Upper lobe of left lung (tissue), 4 donors: ENCODE data around the gene BET1L.
"Not testable (repeated sequence)": the region's sequence is repeated elsewhere in the genome, so short reads cannot be mapped to it uniquely, and the experiment has no call there.

ENCODE experiments used
- POLR2AphosphoS5 ChIP-seq, 2 donors: sonication (generic); formaldehyde crosslinking; IDR thresholded peaks; one replicate each; pipeline ENCODE4 v1.5.1; 2017; ENCODE audit warnings: antibody characterized with exemption in 2 of 2
- TF ChIP-seq, protein P1 (sequence below), 6 experiments: fragments of 450-650 bp in 4 of 6; fragments of 200-600 bp in 2 of 6; sonication (generic) in 2 of 6; IDR thresholded peaks; one replicate each; pipeline ENCODE4 v1.5.1; 2016 to 2019; ENCODE audit warnings: antibody characterized with exemption in 6 of 6

GRCh38 chr11:238346-238745 lies 31.1 kb upstream of the BET1L start:
- TF ChIP-seq POLR2AphosphoS5 (IDR thresholded peaks at IDR 0.05) = not testable (repeated sequence)
- TF ChIP-seq, protein P1, sequence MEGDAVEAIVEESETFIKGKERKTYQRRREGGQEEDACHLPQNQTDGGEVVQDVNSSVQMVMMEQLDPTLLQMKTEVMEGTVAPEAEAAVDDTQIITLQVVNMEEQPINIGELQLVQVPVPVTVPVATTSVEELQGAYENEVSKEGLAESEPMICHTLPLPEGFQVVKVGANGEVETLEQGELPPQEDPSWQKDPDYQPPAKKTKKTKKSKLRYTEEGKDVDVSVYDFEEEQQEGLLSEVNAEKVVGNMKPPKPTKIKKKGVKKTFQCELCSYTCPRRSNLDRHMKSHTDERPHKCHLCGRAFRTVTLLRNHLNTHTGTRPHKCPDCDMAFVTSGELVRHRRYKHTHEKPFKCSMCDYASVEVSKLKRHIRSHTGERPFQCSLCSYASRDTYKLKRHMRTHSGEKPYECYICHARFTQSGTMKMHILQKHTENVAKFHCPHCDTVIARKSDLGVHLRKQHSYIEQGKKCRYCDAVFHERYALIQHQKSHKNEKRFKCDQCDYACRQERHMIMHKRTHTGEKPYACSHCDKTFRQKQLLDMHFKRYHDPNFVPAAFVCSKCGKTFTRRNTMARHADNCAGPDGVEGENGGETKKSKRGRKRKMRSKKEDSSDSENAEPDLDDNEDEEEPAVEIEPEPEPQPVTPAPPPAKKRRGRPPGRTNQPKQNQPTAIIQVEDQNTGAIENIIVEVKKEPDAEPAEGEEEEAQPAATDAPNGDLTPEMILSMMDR (IDR thresholded peaks at IDR 0.05) = not testable (repeated sequence)
